Measurements from ENCODE around the gene ARHGEF6.

The ARHGEF6 gene

DNA sequence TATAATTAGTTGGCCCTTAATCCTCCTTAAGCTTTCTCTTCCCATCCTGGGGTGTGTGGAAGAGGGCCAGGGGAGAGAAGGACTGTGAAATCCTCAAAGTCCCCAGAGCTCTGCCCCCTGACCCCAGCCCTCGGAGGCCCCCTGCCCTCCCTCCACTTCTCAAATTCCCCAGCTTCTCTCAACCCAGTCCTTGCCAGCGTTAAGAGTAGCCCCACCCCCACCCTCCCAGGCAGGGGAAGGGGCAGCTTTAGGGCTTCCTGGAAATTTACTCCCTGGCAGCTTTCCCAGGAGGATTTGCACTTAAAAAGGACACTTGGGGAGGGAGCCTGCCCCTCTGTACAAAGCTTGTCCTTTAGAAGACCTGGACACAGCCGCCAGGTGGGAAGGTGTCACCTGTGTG lies 144.6 kb downstream of the ARHGEF6 start:
- no peak for DNase-seq

GRCh38 chrX:136635235-136635634 lies 145.5 kb downstream of the ARHGEF6 start:
- no peak for DNase-seq

DNA sequence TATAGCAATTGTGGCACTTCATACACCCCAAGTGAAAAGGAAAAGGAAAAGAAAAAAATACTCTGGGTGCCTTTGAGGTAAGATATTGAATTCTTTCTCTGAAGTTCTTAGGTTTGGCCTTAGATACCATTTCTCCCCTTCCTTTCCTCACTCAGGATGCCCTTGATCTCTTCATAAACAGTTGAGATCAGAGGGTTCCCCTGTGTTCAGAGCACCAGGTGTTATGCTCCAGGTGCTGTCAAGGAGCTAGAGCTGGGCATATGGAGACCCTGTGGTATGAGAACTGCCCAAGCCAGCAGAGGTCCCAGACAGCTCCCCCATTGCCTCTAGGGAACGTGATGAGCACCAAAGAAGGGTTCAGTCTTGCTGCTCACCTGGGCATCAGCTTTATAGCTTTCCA lies 149.9 kb downstream of the ARHGEF6 start:
- DNase-seq: no peak

- DNase-seq: no peak
Observed at GRCh38 chrX:136629084-136629750, 151.5 kb downstream of the ARHGEF6 start.

DNA sequence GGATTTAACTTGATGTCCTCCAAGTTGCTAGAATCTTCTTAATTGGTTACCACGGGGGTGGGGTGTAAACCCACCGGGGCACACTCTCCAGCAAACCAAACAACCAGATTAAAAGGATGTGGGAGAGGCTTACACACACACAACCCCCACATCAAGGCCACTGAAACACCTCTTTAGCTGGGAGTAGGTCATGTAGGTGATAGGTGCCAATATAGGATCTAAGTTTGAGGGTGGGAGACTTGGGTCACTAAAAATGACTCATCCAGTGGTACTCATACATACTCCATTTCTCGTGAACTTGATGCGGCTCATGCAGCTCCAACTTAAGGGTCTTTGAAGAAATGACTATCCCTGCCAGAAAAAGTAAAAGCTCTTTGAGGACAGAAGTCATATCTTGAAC lies 153.3 kb downstream of the ARHGEF6 start:
- no peak for DNase-seq

GRCh38 chrX:136626891-136627290 lies 153.8 kb downstream of the ARHGEF6 start:
- no peak for DNase-seq

GRCh38 chrX:136626237-136626636 lies 154.5 kb downstream of the ARHGEF6 start:
- no peak for DNase-seq

DNA sequence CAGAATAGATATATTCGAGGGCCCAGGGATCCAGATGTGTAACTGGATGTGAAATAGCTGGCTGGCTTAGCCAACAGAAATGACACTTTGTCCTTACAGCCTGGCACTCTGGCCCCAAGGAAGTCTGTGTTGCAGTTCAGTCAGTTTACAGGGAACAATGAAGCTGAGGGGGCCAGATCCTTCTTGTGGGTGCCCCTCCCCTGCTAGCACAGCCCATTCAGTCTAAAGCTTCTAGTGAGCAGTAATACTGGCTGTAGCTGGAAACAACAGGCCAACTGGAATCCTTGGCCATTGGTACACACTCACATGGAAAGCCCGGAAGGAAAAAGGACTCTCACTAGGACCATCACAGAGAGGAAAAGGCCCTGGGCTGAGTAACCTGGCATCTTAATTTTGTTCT lies 155.5 kb downstream of the ARHGEF6 start:
- DNase-seq: no peak

DNA sequence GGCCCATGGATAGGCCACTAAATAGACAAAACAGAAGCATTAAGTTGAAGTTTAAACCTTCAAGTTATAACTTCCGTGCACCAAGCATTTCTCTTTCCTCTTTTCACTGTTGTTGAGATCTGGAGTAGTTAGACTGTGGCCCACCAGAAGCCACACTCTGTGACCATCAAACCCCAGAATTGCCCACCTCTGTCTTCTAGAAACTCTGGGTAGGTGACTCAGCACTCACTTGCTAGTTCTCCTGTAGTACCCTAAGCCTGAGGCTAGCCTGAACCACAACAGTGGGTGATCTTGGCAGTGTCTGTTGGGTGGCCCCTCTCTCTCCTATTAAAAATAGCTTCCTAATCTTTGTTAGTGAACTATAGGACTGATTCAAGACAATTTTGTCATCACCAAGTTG lies 157.3 kb downstream of the ARHGEF6 start:
- no peak for DNase-seq

GRCh38 chrX:136622568-136622967 lies 158.2 kb downstream of the ARHGEF6 start:
- no peak for DNase-seq

GRCh38 chrX:136620780-136621179 lies 160.0 kb downstream of the ARHGEF6 start:
- no peak for DNase-seq

DNA sequence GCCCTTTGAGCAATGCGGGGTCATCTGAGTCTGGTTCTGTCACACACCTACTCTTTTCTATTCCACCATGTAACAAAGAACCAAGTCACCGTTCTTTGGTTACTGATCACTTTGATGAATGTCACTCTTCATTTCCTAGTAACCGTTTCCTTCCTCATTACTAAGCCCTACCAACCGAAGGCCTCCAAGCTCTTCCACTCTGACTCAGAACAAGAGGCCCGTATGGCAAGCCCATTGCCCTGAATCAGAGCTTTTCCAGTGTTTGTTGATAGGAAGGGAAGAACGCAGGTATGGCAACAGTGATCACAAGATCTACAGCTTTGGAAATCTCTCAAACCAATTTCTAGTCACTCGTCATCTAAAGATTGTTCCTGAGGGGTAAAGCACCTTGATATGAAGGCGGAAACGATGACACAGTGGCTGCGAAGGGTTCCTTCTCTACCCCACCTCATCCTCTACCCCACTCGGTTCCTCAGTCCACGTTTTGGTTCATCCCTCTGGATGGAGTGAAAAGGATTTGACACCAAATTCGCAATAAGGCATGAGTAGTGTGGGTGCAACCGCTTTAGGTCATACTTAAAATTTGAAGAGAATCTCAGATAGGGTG lies 160.7 kb downstream of the ARHGEF6 start:
- DNase-seq: no peak

DNA sequence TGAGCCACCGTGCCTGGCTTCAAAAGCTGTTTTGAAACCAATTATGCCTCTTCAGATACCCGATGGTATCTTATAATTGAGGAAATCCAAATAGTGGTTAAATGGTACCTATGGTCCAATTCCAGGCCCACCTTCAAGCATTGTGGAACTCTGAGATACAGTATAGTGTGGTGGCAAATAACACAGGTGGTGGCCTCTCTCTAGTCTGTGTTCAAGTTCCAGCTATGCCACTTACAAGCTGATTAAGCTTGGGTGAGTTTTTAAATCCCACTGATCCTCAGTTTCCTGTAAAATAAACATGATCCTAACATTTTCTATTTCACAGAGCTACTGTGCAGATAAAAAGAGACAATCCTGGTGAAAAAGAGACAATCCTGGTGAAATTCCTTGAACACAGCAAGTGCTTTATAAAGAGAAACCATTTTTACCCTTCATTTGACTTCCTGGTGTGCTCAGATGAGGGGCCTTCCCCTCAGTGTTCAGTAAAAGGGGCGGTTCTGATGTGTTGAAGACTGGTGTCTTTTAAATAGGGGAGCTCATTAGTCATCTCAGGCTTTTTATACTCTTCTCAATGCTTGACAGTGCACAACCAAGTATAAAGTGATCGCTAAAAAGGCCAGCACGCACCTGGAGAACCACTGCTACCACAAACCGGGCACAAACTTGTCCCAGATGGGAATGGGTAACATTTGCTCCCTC lies 163.6 kb downstream of the ARHGEF6 start:
- no peak for DNase-seq

Measured in NCI-H1417 treated with DMSO at 0.1 percent for 48 hours (cell line).